IPS-18a (cell line): ENCODE results near the gene SLC2A10.

Experiments
- H3K27ac ChIP-seq: one replicate; pipeline ENCODE4 v1.5.1; 2013; ENCODE audit warnings: low read length
- H3K27me3 ChIP-seq: one replicate; pipeline ENCODE4 v1.6.1; 2013; ENCODE audit warnings: mild to moderate bottlenecking, low read length; ENCODE audit not compliant: control insufficient read depth, insufficient read depth
- H3K36me3 ChIP-seq: one replicate; pipeline ENCODE4 v1.6.1; 2013; ENCODE audit warnings: low read depth, low read length; ENCODE audit not compliant: control insufficient read depth
- H3K4me1 ChIP-seq: one replicate; pipeline ENCODE4 v1.6.1; 2013; ENCODE audit warnings: low read depth, low read length; ENCODE audit not compliant: control insufficient read depth
- H3K4me3 ChIP-seq: one replicate; pipeline ENCODE4 v1.5.1; 2013; ENCODE audit warnings: low read length
- H3K9ac ChIP-seq: one replicate; pipeline ENCODE4 v1.6.1; 2013; ENCODE audit warnings: mild to moderate bottlenecking, low read length, moderate library complexity
- H3K9me3 ChIP-seq: one replicate; pipeline ENCODE4 v1.6.1; 2013; ENCODE audit warnings: low read depth, low read length; ENCODE audit not compliant: control insufficient read depth

The SLC2A10 gene

DNA sequence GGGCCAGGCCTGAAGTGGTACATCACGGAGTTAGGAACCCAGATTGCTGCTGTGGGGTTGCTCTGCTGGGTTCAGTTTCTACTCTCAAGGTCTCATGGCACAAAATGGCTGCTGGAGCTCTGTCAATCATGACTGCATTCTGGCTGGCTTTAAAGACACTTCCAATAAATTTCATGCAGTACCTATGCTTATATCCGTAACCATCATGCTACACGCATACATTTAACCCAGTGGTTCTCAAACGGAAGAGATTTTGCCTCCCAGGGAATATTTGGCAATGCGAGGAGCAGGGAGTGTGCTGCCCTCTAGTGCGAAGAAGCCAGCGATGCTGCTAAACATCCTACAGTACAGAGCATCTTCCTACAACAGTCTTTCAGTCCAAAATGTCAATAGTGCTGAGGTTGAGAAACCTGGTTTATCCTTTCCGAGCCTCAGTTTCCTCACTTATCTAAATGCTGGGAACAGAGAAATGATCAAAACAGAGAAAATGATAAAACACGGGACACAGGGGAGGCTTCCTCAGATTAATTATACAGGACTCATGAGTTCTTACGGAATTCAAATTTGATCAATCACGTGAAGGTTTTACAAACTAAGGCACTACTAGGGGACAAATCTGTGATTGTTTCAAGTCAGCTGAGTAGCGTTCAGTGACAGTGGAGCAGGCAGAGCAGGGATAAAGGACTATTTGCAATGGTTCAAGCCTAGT lies 9.6 kb upstream of the SLC2A10 start:
- Histone ChIP-seq H3K27me3 (no peaks in the 10 kb centered on the region), H3K9ac (no peak overlapping the region), H3K9me3 (no peaks in the 10 kb centered on the region), H3K36me3 (no peaks in the 10 kb centered on the region), H3K27ac (no peak overlapping the region), H3K4me1 (peaks cover 12% of the 10 kb centered on the region), H3K4me3 (no peak overlapping the region)

DNA sequence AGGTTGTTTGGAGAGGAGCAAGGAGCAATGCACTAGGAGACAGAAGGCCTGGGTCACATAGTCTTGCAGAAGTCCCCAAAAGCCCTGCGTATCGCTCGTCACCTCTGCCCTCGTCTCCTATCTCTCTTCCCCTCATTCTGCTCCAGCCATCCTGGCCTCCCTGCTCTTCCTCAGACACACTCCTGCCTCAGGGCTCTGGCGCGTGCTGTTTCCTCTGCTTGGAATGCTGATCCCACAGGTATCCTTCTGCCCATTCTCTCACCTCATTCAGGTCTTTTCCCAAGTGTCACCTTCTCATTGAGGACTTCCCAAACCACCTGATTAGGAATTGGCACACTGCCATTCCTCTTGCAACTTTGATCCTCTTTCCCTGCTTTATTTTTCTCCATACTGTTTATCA lies 9.0 kb upstream of the SLC2A10 start:
- H3K27ac ChIP-seq: no peak overlapping the region
- no peak overlapping the region for H3K9ac ChIP-seq
- no peaks in the 10 kb centered on the region for H3K27me3 ChIP-seq
- no peaks in the 10 kb centered on the region for H3K9me3 ChIP-seq
- no peak overlapping the region for H3K4me3 ChIP-seq
- H3K4me1 ChIP-seq: peaks cover 15% of the 10 kb centered on the region
- no peaks in the 10 kb centered on the region for H3K36me3 ChIP-seq

DNA sequence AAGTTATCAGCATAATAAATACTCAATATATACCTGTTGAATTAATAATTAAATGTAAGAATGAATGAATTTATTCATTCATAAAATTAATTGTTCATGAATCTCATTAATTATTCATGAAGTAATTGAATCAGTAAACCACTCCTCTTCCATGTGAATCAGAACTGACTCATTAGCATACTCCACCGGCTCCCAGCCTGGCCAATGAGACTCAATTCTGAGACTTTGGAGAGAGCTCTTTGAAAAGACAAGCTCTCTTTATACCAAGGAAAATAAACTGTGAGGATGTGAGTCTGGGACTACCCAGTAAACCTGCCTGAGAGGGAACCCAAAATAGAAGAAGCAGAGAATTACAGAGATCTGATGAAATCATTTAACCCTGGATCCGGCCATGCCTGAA lies 8.4 kb upstream of the SLC2A10 start:
- Histone ChIP-seq H3K36me3 (no peaks in the 10 kb centered on the region), H3K4me3 (no peak overlapping the region), H3K9ac (no peak overlapping the region), H3K27me3 (no peaks in the 10 kb centered on the region), H3K4me1 (peaks cover 15% of the 10 kb centered on the region), H3K27ac (no peak overlapping the region), H3K9me3 (no peaks in the 10 kb centered on the region)

DNA sequence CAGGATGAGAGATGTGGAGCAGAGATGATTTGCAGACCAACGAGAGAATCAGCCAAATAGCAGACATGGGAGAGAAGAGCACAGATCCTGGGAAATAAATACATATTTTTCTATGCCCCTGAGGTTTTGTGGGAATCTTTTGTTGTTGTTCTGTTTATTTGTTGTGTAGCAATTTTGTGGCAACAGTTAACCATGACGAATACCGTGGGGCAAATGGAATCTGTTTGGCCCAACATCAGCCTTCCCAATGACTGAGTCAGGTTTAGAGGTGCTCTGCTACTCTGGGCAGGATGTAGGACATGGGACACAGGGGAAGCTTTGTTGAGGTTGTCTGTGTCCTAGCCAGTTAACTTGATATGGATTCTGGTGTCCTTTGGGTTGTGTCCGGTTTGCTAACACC lies 7.9 kb upstream of the SLC2A10 start:
- no peaks in the 10 kb centered on the region for H3K27me3 ChIP-seq
- peaks cover 15% of the 10 kb centered on the region for H3K4me1 ChIP-seq
- H3K27ac ChIP-seq: no peak overlapping the region
- no peak overlapping the region for H3K9ac ChIP-seq
- no peaks in the 10 kb centered on the region for H3K9me3 ChIP-seq
- H3K36me3 ChIP-seq: no peaks in the 10 kb centered on the region
- H3K4me3 ChIP-seq: no peak overlapping the region

DNA sequence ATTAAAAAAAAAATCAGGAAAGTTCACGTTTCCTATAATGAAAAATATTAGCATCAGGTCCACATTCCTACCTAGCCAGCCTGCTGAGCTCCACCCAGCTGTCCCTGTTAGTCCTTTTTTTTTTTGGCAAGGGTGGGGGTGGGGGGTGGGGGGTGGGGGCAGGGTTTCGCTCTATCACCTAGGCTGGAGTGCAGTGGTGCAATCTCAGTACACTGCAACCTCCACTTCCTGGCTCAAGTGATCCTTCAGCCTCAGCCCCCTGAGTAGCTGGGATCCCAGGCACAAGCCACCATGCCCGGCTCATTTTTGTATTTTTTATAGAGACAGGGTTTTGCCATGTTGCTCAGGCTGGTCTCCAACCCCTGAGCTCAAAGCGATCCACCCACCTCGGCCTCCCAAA lies 7.5 kb upstream of the SLC2A10 start:
- Histone ChIP-seq H3K4me1 (peaks cover 15% of the 10 kb centered on the region), H3K36me3 (no peaks in the 10 kb centered on the region), H3K27me3 (no peaks in the 10 kb centered on the region), H3K4me3 (no peak overlapping the region), H3K9ac (no peak overlapping the region), H3K27ac (no peak overlapping the region), H3K9me3 (no peaks in the 10 kb centered on the region)

DNA sequence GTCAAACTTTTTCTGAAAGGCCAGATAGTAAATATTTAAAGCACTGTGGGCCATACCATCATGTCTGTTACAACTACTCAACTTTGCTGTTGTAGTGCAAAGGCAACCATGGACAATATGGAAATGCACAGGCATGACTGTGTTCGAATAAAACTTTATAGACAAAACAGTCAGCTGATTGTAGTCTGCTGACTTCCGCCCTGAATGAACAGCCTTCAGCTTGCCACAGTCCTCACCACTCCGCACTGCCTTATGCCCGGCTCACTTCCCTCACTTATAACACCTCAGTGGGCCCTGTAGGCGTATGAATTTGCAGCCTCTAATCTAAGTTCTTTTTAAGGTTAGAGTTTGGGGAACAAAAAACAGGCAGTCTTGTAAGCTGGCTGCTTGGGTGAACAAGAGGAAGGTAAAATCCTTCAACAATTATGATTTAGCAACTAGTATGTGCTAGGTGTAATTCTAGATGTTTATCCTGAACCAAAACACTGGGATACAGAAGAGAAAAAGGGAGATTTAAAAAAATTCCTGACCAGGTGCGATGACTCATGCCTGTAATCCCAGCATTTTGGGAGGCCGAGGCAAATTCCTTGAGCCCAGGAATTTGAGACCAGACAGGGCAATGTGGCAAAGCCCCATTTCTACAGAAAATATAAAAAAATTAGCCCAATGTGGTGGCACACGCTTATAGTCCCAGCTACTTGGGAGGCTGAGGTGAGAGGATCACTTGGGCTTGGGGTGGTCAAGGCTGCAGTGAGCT lies 6.8 kb upstream of the SLC2A10 start:
- H3K9me3 ChIP-seq: no peaks in the 10 kb centered on the region
- H3K36me3 ChIP-seq: no peaks in the 10 kb centered on the region
- H3K9ac ChIP-seq: no peak overlapping the region
- H3K4me1 ChIP-seq: peaks cover 15% of the 10 kb centered on the region
- H3K27ac ChIP-seq: no peak overlapping the region
- H3K4me3 ChIP-seq: no peak overlapping the region
- no peaks in the 10 kb centered on the region for H3K27me3 ChIP-seq

DNA sequence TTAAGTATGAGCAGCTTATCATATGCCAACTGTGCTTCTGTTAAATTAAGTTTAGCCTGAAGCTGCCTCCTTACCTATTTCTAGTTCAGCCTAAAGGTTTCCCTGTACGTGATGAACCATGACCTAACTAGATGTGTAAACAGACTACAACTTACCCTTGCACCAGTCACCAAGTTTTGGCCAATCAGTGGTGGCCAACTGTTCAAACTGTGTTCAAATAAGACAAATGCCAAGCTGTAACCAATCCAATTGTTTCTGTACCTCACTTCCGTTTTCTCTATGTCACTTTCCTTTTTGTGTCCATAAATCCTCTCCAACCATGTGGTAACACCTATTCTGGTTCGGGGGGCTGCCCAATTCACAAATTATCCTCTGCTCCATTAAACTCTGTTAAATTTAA lies 6.0 kb upstream of the SLC2A10 start:
- no peak overlapping the region for H3K27ac ChIP-seq
- no peaks in the 10 kb centered on the region for H3K36me3 ChIP-seq
- no peaks in the 10 kb centered on the region for H3K9me3 ChIP-seq

DNA sequence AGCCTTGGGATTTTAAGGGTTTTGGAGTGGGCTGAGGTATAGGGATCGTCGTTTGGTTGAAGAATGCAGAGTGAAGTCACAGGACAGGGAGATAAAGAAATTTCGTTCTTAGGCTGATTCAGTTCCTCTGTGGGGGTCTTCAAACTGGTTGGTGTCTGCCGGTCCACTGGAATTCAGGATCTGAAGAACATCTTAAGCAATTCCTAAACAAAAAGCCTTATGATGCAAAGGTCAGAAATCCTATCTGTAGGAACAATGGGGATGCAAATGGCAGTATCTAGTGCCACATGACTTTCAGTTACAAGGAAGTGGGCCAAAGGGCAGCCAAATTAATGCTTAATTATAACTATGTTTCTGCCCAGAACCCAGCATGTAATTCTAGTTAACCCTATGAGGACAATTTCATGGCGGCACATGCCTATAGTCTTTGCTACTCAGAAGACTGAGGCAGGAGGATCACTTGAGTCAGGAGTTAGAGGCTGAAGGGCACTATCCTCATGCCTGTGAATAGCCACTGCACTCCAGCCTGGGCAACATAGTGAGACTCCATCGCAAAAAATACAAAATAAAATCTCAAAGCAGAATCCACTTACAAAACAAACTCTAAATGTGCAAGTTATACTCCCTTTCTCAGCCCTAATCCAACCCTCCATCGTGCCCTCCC lies 4.6 kb upstream of the SLC2A10 start:
- no peak overlapping the region for H3K4me3 ChIP-seq
- peak overlapping the region; percentile 13 for H3K9ac ChIP-seq
- H3K9me3 ChIP-seq: no peaks in the 10 kb centered on the region
- no peak overlapping the region for H3K27ac ChIP-seq
- H3K4me1 ChIP-seq: peaks cover 25% of the 10 kb centered on the region
- no peaks in the 10 kb centered on the region for H3K36me3 ChIP-seq
- H3K27me3 ChIP-seq: peaks cover 5% of the 10 kb centered on the region

More for the DNA sequence above, 6.0 kb upstream of the SLC2A10 start:
- no peak overlapping the region for H3K4me3 ChIP-seq
- peaks cover 17% of the 10 kb centered on the region for H3K4me1 ChIP-seq
- no peak overlapping the region for H3K9ac ChIP-seq
- no peaks in the 10 kb centered on the region for H3K27me3 ChIP-seq

DNA sequence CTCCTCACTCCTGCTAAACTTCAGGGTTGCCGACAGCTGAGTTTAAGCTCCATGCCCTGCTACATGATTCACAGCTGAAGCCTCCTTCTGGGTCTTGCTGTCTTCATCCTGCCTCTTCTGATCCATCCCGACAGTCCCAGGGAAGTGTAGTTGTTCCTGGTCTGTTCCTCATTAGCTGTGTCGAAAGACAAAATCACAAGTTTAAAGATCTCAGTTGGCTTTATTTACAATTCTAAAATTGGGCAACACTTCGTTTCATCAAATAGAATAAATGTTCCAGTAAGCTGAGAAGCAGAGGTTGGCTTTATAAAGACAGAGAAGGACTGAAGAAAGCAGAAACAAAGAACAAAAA lies 4.1 kb upstream of the SLC2A10 start:
- H3K27ac ChIP-seq: no peak overlapping the region
- H3K9ac ChIP-seq: no peak overlapping the region
- no peaks in the 10 kb centered on the region for H3K36me3 ChIP-seq
- H3K4me3 ChIP-seq: no peak overlapping the region
- peaks cover 28% of the 10 kb centered on the region for H3K4me1 ChIP-seq
- H3K27me3 ChIP-seq: peaks cover 8% of the 10 kb centered on the region
- H3K9me3 ChIP-seq: no peaks in the 10 kb centered on the region

DNA sequence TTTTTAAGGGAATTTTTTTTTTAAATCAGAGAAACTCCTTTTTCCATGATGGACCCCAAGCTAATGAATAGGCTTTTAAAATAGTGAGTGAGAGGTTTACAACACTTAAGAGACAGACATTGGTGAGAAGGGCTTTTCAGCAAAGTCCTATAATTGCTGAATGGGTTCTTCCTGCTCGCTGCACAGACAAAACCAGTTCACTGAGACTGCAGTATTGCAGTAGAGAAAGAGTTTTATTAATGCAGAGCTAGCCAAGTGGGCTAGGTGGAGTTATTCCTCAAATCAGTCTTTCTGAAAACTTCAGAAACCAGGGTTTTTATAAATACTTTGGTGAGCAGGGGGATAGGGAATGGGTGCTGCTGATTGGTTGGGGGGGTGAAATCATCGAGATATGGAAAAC lies 3.2 kb upstream of the SLC2A10 start:
- no peaks in the 10 kb centered on the region for H3K9me3 ChIP-seq
- H3K4me1 ChIP-seq: peaks cover 30% of the 10 kb centered on the region
- H3K27me3 ChIP-seq: peaks cover 10% of the 10 kb centered on the region
- H3K27ac ChIP-seq: no peak overlapping the region
- no peak overlapping the region for H3K4me3 ChIP-seq
- no peak overlapping the region for H3K9ac ChIP-seq
- H3K36me3 ChIP-seq: no peaks in the 10 kb centered on the region

DNA sequence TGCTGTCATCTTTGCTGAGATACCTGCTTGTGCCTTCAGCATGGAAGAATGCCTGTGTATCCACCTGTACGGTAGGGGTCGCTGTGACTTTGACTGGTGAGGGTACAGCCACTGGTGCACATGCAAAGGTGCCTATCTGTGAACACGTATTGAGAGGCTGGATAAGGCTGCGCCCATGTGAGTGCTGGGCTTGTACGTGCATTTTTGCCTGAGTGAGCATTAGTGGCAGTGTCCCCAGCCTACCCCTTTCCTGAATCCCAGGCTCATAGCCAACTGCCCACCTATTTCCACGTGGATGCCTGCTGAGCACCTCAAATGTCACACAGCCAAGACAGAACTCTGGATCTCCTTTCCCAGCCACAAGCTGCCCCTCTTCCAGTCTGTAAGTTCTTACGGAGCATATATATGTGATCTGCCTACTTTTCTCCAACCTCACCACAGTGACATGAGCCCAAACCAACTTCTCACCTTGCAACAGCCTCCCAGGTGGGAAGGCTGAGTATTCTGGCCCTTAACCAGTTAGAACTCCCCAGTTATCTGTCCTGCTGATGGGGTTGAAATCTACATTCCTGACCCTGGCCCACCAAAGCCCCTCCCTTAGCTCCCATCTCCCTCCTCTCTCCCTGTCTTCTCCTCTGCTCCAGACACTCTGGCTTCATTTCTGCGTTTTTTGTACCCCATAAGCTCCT lies 1.1 kb upstream of the SLC2A10 start:
- Histone ChIP-seq H3K9ac (no peak overlapping the region), H3K27me3 (peaks cover 10% of the 10 kb centered on the region), H3K36me3 (no peaks in the 10 kb centered on the region), H3K4me1 (peaks cover 23% of the 10 kb centered on the region), H3K27ac (no peak overlapping the region), H3K4me3 (no peak overlapping the region), H3K9me3 (no peaks in the 10 kb centered on the region)
